ENCODE results near the gene ANKH. TPM values are rescaled to one million over a fixed set of nuclear protein-coding genes. Genes with fewer than 3 reads are reported as not detected.

Gene ANKH
- total RNA-seq, 1 donor from 2014 or later: 14.7 TPM

- no peak for DNase-seq (ENCODE audit: low read depth in 2 of 2)
These were observed 106.0 kb downstream of the ANKH start for GRCh38 chr5:14765587-14765986.

GRCh38 chr5:14762549-14763216 lies 108.9 kb downstream of the ANKH start:
- no peak for DNase-seq (ENCODE audit: low read depth in 2 of 2)

GRCh38 chr5:14760548-14761002 lies 111.0 kb downstream of the ANKH start:
- DNase-seq (ENCODE audit: low read depth in 2 of 2): no peak

GRCh38 chr5:14759744-14760547 lies 111.6 kb downstream of the ANKH start:
- no peak for DNase-seq (ENCODE audit: low read depth in 2 of 2)

- peak; percentile 39 to 97 for DNase-seq (ENCODE audit: low read depth in 2 of 2)
These were observed 113.7 kb downstream of the ANKH start for GRCh38 chr5:14757850-14758249.

- no peak for DNase-seq (ENCODE audit: low read depth in 2 of 2)
These were observed 115.1 kb downstream of the ANKH start for GRCh38 chr5:14756478-14756877.

- no peak for DNase-seq (ENCODE audit: low read depth in 2 of 2)
These were observed 117.6 kb downstream of the ANKH start for GRCh38 chr5:14753947-14754346.

GRCh38 chr5:14753292-14753691 lies 118.3 kb downstream of the ANKH start:
- no peak for DNase-seq (ENCODE audit: low read depth in 2 of 2)

GRCh38 chr5:14752497-14753071 lies 119.0 kb downstream of the ANKH start:
- peak in 1 of 2 donors; percentile 43 for DNase-seq (ENCODE audit: low read depth in 2 of 2)

GRCh38 chr5:14750712-14751111 lies 120.9 kb downstream of the ANKH start:
- no peak for DNase-seq (ENCODE audit: low read depth in 2 of 2)

GRCh38 chr5:14749579-14750101 lies 121.9 kb downstream of the ANKH start:
- DNase-seq (ENCODE audit: low read depth in 2 of 2): no peak

- no peak for DNase-seq (ENCODE audit: low read depth in 2 of 2)
These were observed 123.2 kb downstream of the ANKH start for GRCh38 chr5:14748180-14748900.

GRCh38 chr5:14745753-14746152 lies 125.8 kb downstream of the ANKH start:
- no peak for DNase-seq (ENCODE audit: low read depth in 2 of 2)

GRCh38 chr5:14745188-14745563 lies 126.4 kb downstream of the ANKH start:
- no peak for DNase-seq (ENCODE audit: low read depth in 2 of 2)

GRCh38 chr5:14744296-14745187 lies 127.0 kb downstream of the ANKH start:
- no peak for DNase-seq (ENCODE audit: low read depth in 2 of 2)

GRCh38 chr5:14743601-14744295 lies 127.8 kb downstream of the ANKH start:
- peak in 1 of 2 donors; percentile 54 for DNase-seq (ENCODE audit: low read depth in 2 of 2)

GRCh38 chr5:14742498-14742897 lies 129.1 kb downstream of the ANKH start:
- DNase-seq (ENCODE audit: low read depth in 2 of 2): no peak

- no peak for DNase-seq (ENCODE audit: low read depth in 2 of 2)
These were observed 129.7 kb downstream of the ANKH start for GRCh38 chr5:14741801-14742440.

- DNase-seq (ENCODE audit: low read depth in 2 of 2): peak in 1 of 2 donors; percentile 94
These were observed 130.4 kb downstream of the ANKH start for GRCh38 chr5:14741131-14741530.

Measured in lung microvascular endothelial cell (primary cell).